CD4-positive, alpha-beta T cell (primary cell): ENCODE measurements around the gene MUL1. TPM values are rescaled to one million over a fixed set of nuclear protein-coding genes. Genes with fewer than 3 reads are reported as not detected.

Experiments
- ATAC-seq: fragments of 200-7000 bp; cut with Tn5 transposase; one replicate; pipeline ENCODE4 v1.10.0; 2022; ENCODE audit warnings: mild to moderate bottlenecking; ENCODE audit not compliant: poor library complexity
- CTCF ChIA-PET: fragments of 350-600 bp; sonication (Branson Sonifier 250); formaldehyde crosslinking; loops from one replicate; lab custom pipeline; 2021; ENCODE audit warnings: antibody characterized with exemption, inconsistent platforms; lab: Charles Lee
- POLR2A ChIA-PET: fragments of 350-600 bp; sonication (Branson Sonifier 250); formaldehyde crosslinking; loops from one replicate; lab custom pipeline; 2021; ENCODE audit warnings: antibody characterized with exemption, inconsistent platforms; lab: Charles Lee
- DNase-seq, 14 experiments: peaks; one replicate each; pipeline ENCODE4 v3.0.0-alpha.2; 2013 to 2020; ENCODE audit warnings: mixed read lengths in 2 of 14
- H3K27ac ChIP-seq, 2 donors: one replicate each; pipeline versions ENCODE4 v1.5.1 to v1.7.0; 2013; ENCODE audit warnings: low read length in 2 of 2, low read depth in 1 of 2, mild to moderate bottlenecking in 1 of 2
- H3K27me3 ChIP-seq, 2 experiments: 1 replicate in 1 of 2; 2 replicates in 1 of 2; pipeline versions ENCODE4 v1.6.1 to v1.7.0; 2013; ENCODE audit warnings: low read length in 2 of 2, control low read depth in 1 of 2, mild to moderate bottlenecking in 1 of 2, moderate library complexity in 1 of 2; ENCODE audit not compliant: insufficient read depth in 2 of 2, control insufficient read depth in 1 of 2
- H3K36me3 ChIP-seq: one replicate; pipeline ENCODE4 v1.6.1; 2013; ENCODE audit warnings: low read length, control low read depth; ENCODE audit not compliant: insufficient read depth
- H3K4me1 ChIP-seq: one replicate; pipeline ENCODE4 v1.6.1; 2013; ENCODE audit warnings: low read length, control low read depth; ENCODE audit not compliant: insufficient read depth
- H3K4me3 ChIP-seq: one replicate; pipeline ENCODE4 v1.5.1; 2013; ENCODE audit warnings: mild to moderate bottlenecking, low read length, moderate library complexity
- H3K9me3 ChIP-seq, 2 experiments: 1 replicate in 1 of 2; 2 replicates in 1 of 2; pipeline versions ENCODE4 v1.6.1 to v1.7.0; 2013; ENCODE audit warnings: low read length in 2 of 2, mild to moderate bottlenecking in 2 of 2, control low read depth in 1 of 2, moderate library complexity in 1 of 2; ENCODE audit not compliant: control insufficient read depth in 1 of 2, insufficient read depth in 1 of 2
- H3K27ac Mint-ChIP-seq: one replicate; pipeline ENCODE4 v1.8.0; 2020; ENCODE audit warnings: mixed read lengths
- H3K27me3 Mint-ChIP-seq: one replicate; pipeline ENCODE4 v1.8.0; 2021; ENCODE audit warnings: mixed read lengths
- H3K36me3 Mint-ChIP-seq: one replicate; pipeline ENCODE4 v1.8.0; 2021; ENCODE audit warnings: low read depth, mixed read lengths
- H3K4me1 Mint-ChIP-seq: one replicate; pipeline ENCODE4 v1.8.0; 2021; ENCODE audit warnings: low read depth, mixed read lengths
- H3K4me3 Mint-ChIP-seq: one replicate; pipeline ENCODE4 v1.8.0; 2020; ENCODE audit warnings: mild to moderate bottlenecking, mixed read lengths
- H3K9me3 Mint-ChIP-seq: one replicate; pipeline ENCODE4 v1.8.0; 2020; ENCODE audit warnings: mixed read lengths
- CTCF ChIP-seq: fragments of 200-600 bp; IDR thresholded peaks from one replicate; pipeline ENCODE4 v1.8.0; 2022; ENCODE audit warnings: antibody characterized with exemption, mild to moderate bottlenecking
- intact Hi-C, 2 experiments: fragments of 100-400 bp; cut with DNase I in 1 of 2; cut with micrococcal nuclease in 1 of 2; formaldehyde crosslinking; loops; one replicate each; pipeline versions ENCODE4 v1.15.1 to v1.9.0; 2023 to 2025; cut with DNase I, micrococcal nuclease
- total RNA-seq, 174 experiments: library from RNA in 2 of 174; stranded (reverse) in 2 of 174; gene quantifications; one replicate each; pipeline ENCODE4 v1.2.3 and lab custom pipeline; 2021 to 2026

The MUL1 gene
- total RNA-seq, 2 experiments from 2014 or later = 17.2 to 17.6 TPM

DNA sequence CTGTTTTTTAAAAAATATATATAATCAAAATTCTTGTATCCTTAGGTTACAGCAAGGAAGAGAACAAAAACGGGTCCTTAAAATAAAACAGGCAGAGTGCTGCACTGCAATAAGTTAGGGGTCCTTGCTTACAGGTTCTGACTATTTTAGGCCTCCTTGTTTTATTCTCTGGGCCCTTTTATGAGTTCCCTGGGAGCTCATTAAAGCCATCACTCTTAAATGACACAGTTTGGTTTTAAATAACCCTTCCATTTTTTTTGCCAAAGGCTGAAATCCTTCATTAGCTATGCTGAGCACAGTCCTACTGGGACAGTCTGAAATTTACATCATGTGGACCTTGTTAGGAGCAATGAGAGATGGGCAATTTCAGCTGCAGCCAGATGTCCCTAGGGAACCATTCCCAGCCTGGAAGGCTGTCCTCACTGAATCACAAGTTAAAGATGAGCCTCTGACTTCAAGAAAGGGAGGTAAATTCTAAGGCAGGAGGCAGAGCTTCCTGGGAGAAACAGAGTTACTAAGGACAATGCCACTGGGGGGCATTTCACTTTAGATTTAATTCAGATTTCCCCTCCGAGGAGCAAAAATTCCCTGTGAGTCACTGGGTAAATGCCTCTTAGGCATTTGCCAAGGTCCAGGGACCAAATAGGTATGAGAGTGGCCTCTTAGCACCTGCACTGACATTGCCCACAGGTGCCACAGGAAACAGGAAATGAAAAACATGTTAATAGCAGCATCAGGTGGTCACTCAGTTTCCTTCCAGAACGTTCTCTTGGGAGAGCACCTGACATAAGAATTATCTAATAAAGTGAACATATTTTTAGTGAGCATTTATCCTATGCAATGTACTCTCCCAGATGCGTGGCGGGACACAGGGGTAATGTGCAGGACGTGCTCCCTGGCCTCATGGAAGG lies 3.8 kb upstream of the MUL1 start:
- Histone ChIP-seq H3K4me3 (no peak overlapping the region), H3K36me3 (no peaks in the 10 kb centered on the region), H3K27me3 (no peaks in the 10 kb centered on the region), H3K4me1 (peaks cover 17% of the 10 kb centered on the region), H3K27ac (no peak overlapping the region), H3K9me3 (no peaks in the 10 kb centered on the region)
- ATAC-seq (no peak), DNase-seq (no peak)
- intact Hi-C loops = no loop called here
- Mint-ChIP-seq H3K27ac (no peak overlapping the region), H3K9me3 (no peaks in the 10 kb centered on the region), H3K4me1 (peaks cover 13% of the 10 kb centered on the region), H3K4me3 (no peak overlapping the region), H3K27me3 (peaks cover 34% of the 10 kb centered on the region), H3K36me3 (peaks cover 12% of the 10 kb centered on the region)
- ChIA-PET POLR2A (no interaction called here), CTCF (no interaction called here)
- TF ChIP-seq CTCF = no peak

- H3K27me3 ChIP-seq = no peaks in the 10 kb centered on the region
- ATAC-seq (no peak), DNase-seq (no peak)
- ChIA-PET CTCF (no interaction called here), POLR2A (interaction anchor here (0.6 to 1.3 kb wide), 6 partner anchors 15 to 153 kb away, joined by 3 to 10 read pairs (median 4); partner anchors contain the start of genes CAMK2N1, DDOST and PINK1)
- peaks cover 11% of the 10 kb centered on the region for H3K36me3 ChIP-seq
- Mint-ChIP-seq H3K4me1 (peaks cover 30% of the 10 kb centered on the region), H3K27me3 (peaks cover 17% of the 10 kb centered on the region), H3K4me3 (peak overlapping the region; percentile 86), H3K9me3 (no peaks in the 10 kb centered on the region), H3K27ac (peak overlapping the region; percentile 83), H3K36me3 (peaks cover 24% of the 10 kb centered on the region)
- peaks cover 25% of the 10 kb centered on the region for H3K4me1 ChIP-seq
- intact Hi-C loops = loop anchor here in 1 of 2 experiments (2.0 to 5.0 kb wide), 4 partner anchors 278 to 1301 kb away; partner anchors contain the start of genes EIF4G3, EMC1, HP1BP3 and MRTO4
- H3K27ac ChIP-seq = peak overlapping the region; percentile 93 to 98
- H3K9me3 ChIP-seq = no peaks in the 10 kb centered on the region
- no peak for TF ChIP-seq CTCF
- peak overlapping the region; percentile 100 for H3K4me3 ChIP-seq
Measured at GRCh38 chr1:20508411-20508771, 440 bp upstream of the MUL1 start.

GRCh38 chr1:20507248-20507563 lies 745 bp downstream of the MUL1 start:
- Histone ChIP-seq H3K36me3 (peaks cover 20% of the 10 kb centered on the region), H3K9me3 (no peaks in the 10 kb centered on the region), H3K27ac (peak overlapping the region; percentile 93 to 98), H3K4me1 (peaks cover 25% of the 10 kb centered on the region), H3K4me3 (peak overlapping the region; percentile 100), H3K27me3 (no peaks in the 10 kb centered on the region)
- Mint-ChIP-seq H3K4me3 (peak overlapping the region; percentile 86), H3K27ac (peak overlapping the region; percentile 83), H3K9me3 (no peaks in the 10 kb centered on the region), H3K36me3 (peaks cover 34% of the 10 kb centered on the region), H3K27me3 (peaks cover 11% of the 10 kb centered on the region), H3K4me1 (peaks cover 30% of the 10 kb centered on the region)
- no peak for DNase-seq
- no peak for TF ChIP-seq CTCF
- CTCF ChIA-PET = no interaction called here
- peak; percentile 59 for ATAC-seq
- POLR2A ChIA-PET = interaction anchor here (1.3 kb wide), 3 partner anchors 14 to 127 kb away, joined by 4 to 10 read pairs (median 10); partner anchors contain the start of genes CAMK2N1 and PINK1
- intact Hi-C loops = loop anchor here in 1 of 2 experiments (5.0 kb wide), 3 partner anchors 670 to 1300 kb away; partner anchors contain the start of genes EIF4G3, EMC1 and MRTO4
